Hepatic stellate cell (primary cell): ENCODE results near the gene SH3BP5.
A peak's percentile ranks its signal among the peaks of the same experiment; 100 is the strongest.

Experiments
- DNase-seq: peaks from one replicate; pipeline ENCODE4 v3.0.0; 2011; ENCODE audit warnings: low spot score

The SH3BP5 gene

GRCh38 chr3:15276028-15276724 lies 56.2 kb downstream of the SH3BP5 start:
- no peak for DNase-seq

GRCh38 chr3:15273227-15273626 lies 59.2 kb downstream of the SH3BP5 start:
- DNase-seq = no peak

DNA sequence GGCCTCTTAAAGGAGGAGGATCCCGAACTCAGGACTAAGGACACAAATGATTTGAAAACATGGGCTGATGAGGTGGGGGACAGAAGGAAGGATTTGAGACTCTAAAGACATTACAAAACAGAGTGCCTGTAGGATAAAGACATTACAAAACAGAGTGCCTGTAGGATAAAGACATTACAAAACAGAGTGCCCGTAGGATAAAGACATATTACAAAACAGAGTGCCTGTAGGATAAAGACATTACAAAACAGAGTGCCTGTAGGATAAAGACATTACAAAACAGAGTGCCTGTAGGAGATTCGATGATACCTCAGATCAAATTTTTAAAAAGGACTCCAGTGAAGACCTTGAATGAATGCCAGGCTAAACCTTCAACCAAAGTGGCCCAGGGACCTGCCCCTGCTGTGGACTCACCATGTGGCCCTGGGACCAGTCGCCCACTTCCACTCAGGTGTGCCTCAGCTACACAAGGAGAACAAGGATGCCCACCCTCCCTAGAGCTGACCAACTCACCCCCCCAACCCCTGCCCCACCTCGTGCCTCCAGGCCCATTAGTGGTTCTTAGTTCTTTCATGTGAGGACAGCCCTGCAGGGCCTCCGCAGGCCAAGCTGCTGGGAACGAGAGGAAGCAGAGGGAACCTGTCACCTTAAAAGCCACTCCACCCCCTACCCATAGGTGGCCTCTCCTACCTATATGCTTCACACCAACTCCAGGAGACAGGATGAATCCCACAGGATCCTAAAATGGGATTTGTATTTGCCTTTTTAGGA lies 59.8 kb downstream of the SH3BP5 start:
- DNase-seq = no peak

DNA sequence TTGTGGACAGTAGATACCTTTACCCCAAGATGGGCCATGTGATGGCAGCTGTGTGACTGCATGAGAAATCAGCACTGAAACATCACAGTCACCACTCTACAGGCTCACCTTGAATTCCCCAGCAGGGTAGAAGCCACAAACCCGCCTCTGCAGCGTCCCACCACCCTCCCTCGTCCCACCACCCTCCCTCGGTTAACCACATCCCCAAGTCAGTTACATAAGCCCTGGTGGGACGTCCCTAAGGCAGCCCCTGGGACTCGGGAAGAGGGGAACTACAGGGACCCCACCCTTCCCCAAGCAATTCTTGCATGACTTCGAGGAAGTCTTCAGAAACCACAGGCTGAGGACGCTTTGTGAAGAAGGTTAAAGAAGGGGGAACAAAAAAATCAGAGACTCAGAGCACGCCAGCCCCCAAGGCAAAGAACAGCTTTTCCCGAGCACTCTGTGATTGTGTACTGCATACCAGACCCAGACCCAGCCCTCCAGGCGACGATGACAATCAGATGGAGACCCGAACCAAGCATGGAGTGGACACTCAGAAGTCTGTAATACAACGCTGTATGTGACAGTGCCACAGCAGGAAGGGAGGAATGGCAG lies 60.5 kb downstream of the SH3BP5 start:
- no peak for DNase-seq

GRCh38 chr3:15271030-15271429 lies 61.4 kb downstream of the SH3BP5 start:
- DNase-seq = no peak

GRCh38 chr3:15269091-15269989 lies 63.0 kb downstream of the SH3BP5 start:
- DNase-seq = peak; percentile 55

DNA sequence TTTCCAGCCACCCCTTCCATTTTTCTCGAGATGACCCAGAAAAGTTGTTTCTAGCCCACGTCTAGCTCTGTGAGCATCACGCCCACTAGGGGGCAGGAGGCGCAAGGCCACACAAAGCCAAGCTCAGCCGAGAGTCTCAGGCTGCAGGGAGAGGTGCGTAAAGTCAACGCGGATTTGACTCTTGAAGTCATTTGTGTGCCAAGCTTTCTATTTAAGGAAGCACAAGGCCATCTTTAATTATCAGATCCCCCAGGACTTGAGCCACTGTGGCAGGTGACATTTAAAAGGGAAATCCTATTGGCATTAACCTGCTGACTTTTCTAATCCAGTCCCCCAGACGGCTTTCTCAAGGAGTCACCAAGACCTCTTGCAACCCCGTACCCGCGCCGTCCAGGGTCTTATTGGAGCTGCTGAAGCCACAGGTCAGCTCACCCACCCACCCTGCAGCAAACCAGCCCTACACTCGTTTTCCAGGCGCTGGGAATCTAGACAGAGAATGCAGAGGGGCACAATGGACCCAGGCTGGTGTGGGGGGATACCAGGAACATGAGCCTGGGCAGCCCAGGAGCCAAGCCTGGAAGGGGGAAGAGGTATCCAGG lies 64.3 kb downstream of the SH3BP5 start:
- DNase-seq = peak; percentile 84

GRCh38 chr3:15267502-15267901 lies 64.9 kb downstream of the SH3BP5 start:
- DNase-seq = no peak

DNA sequence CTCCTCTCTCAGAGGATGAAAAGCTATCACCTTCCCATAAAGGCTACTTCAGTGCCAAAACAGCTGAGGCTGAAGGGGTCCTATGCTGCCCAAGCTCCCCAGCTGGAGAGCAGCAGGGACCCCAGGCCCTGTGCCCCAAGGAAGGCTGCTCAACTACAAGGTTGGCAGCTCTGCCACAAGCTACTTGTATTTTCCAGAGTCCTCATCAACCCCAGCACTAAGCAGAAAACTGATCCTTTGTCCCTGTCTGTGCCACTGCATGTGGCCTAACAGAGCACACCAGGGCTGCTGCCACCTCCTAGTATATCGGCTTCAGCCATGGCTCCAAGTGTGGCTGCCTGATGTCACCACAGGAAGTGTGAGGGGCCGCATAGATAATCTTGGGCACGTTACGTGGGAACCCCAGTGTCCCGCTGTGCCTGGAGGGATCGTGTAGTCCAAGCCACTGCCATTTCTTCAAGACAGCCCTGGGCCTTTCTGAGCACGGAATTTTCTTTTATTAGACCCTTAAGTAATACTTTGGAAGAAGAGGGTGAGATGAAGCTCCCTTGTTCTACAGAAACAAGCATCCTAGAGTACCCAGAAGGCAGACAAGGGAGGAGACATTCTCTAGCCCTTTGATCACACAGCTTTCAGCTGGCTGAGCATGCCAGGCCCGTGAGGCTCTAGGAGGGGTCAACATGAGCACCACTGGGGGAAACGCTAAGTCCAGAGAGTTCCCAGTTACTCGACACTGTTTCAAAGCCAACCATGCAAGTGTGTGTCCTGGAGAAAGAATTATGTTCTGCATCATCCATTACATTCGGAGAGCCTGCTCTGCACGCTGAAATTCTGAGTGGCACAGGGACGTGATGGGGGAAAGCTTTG lies 65.6 kb downstream of the SH3BP5 start:
- no peak for DNase-seq

DNA sequence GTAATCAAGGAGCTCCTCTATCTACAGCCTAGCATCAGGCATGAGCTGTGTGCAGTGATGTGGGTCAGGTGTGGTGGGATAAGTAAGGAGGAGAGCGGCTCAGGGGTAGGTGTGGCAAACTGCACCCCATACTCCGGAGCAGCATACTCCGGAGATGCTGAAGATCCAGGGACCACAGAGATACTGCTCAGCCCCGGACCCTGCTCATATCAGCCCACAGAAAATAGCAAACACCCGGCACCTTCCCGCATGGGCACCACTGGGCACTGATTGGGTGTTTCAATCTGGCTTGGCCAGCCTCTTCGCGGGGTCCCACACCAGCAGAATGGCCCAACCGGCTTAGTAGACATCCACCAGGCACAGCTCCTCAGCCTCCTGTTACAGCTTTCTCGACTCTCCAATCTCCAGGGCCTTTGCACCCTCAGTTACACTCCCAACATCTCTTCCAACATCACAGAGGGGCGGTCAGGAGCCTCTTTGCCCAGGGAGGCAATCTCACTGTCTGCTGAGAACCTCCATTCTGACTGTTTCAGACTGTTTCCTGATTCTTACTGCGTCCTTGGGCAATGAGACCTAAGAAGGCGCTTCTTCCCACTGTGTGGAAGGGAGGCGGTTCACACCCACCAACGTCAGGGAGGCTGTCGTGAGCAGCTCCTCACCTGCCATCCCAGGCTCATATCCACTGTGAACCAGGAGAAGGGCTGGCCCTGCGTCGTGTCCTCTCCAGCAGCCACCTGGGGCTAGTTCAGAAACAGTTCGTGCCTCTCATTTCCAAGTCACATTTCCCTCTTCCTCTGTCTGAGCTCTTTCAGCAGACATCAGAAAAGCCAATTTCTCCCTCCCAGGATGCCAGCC lies 66.5 kb downstream of the SH3BP5 start:
- no peak for DNase-seq

- no peak for DNase-seq
Measured at GRCh38 chr3:15264486-15264885, 67.9 kb downstream of the SH3BP5 start.

DNA sequence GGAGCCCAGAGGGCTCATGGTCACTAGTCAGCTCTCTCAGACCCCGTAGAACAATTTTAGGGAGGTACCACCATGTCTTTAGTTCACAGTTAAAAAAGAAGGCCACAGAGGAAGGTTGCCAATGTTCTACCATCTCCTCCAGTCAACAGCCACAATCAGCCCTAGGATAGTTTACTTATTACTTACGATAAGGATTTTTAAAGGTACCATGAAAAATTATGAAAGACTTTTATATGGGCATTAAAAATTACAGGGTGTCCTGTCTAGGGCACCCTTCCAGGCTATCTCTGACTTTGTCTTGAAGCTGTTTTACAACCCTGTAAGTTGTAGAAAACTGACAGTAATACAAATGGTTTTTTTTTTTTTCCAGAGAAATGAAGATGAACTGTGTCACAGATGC lies 68.5 kb downstream of the SH3BP5 start:
- no peak for DNase-seq

GRCh38 chr3:15263120-15263519 lies 69.3 kb downstream of the SH3BP5 start:
- no peak for DNase-seq

DNA sequence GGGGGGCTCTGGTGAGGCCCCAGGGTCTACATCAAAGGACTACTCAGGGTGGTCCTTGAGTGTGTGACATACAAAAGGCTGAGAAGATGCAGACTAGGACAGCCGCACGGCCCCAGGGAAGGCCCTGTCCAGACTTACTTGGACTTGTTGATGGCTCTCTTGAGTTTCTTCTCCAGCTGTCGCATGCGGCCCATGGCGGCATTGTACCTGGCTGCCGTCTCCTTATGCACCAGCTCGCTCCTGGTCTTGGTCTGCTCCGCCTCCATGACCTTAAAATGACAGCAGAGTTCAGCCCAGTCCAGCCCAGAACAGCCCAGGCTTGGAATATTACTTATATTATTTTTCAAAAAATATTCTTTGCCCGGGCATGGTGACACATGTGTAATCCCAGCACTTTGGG lies 70.4 kb downstream of the SH3BP5 start:
- no peak for DNase-seq

- no peak for DNase-seq
Measured at GRCh38 chr3:15261274-15261673, 71.1 kb downstream of the SH3BP5 start.

DNA sequence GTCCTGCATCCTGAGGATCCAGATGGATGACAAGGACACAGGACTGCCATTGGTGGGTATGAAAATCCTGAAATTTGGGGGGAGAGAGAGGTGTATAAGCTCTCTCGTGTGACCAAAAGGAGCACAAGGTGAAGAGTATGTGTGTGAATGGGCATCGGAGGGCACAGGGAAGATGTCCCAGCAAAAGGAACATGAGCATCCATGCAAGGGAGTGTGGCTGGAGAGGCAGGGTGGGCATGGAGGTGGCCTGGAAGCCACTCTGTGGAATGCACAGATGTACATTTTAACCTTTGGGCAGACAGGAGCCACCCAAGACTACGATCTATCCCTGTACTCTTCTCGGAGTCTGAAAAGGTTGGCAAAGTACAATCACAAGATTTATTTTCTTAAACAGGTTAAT lies 71.9 kb downstream of the SH3BP5 start:
- DNase-seq = no peak

GRCh38 chr3:15258720-15259119 lies 73.7 kb downstream of the SH3BP5 start:
- DNase-seq = no peak

DNA sequence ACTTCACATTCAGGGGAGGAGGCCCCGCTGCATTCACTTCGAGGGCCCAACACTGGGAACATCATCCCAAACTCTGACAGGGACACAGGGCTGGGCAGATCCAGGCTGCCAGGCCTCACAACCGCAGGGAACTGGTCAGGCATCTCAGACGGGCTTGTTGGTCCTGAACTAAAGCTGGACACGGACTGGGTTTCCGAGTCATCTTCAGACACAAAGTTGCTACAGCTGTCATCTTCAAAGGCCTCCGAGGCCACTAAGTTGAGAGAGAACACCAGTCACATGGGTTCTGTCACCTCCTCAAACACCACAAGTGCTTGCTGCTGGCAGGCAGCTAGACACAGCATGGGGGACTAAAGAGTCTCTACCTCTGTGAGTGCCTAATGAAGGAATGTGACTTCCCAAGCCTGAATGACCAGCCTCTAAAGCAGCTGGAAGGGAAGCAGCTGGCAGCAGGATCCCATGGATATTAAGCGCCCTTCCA lies 75.5 kb downstream of the SH3BP5 start:
- no peak for DNase-seq

DNA sequence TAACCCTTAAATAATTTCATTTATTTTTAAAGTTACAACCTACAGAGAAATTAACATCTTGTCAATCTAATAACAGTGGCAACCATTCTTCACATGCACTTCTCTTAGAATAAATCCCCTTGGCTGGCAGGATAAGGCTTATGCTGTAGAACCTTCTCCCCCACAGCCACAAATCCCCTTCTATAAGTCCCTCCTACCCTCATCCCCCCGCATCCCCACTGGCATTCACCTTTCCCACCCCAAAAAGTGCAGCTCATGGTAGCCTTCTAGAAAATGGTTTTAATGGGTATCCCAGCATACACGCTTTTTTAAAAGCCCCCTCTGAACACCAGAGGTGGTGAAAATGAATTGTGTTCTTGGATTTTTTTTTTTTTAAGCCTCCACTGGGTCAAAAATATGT lies 77.2 kb downstream of the SH3BP5 start:
- no peak for DNase-seq
